HG02763 (cell line): ENCODE results near the gene ALB.

Experiments
- ATAC-seq: cut with Tn5 transposase; IDR thresholded peaks from one replicate; pipeline ENCODE4 v1.9.1; 2021; ENCODE audit warnings: mild to moderate bottlenecking, moderate library complexity; ENCODE audit not compliant: unreplicated experiment

The ALB gene

DNA sequence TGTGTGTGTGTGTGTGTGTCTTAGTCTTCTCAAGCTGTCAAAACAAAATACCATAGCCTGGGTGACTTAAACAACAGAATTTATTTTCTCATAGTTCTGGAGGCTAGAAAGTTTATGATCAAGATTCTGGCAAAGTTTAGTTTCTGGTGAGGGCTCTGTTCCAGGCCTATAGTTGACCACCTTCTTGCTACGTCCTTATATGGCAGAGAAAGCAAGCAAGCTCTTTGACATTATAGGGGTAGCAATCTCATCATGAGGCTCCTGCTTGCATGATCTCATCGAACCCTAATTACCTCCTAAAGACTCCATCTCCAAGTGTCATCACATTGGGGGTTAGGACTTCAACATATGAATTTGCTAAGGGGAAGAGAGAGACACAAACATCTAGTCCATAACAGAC is 25.0 kb downstream of the ALB start:
- ATAC-seq = no peak

DNA sequence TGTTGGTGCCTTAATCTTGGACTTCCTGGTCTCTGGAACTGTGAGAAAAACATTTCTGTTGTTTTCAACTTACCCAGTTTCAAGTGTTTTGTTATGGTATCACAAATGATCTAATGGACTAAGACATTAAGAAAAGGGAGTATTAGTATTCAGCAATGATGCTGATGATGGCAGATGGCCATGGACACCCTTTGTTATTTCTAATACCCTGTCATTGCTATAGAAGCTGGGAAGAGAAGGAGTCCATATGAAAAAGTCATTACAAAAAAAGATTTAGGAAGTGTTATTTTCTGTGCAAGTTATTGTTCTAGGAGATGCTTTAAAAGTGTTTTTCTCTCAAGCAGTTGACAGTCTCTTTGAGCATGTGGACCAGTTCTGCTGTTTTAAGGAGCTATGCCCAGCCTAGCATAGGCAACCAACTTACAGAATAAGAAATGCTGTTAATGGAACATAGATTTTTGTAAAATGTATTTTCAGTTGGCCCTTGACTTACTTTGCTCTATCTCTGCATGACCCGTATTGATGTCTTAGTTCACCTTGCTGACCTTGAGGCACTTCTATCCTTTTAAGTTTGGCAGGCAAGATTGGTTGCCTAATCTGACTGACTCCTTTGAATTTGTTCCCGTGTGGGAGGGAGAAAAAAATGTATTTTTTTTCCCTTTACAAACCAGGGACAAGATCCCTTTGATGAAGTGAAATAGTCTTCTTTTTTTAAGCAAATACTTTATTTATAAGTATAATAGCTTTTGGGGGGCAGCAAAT is 25.9 kb downstream of the ALB start:
- ATAC-seq = no peak

DNA sequence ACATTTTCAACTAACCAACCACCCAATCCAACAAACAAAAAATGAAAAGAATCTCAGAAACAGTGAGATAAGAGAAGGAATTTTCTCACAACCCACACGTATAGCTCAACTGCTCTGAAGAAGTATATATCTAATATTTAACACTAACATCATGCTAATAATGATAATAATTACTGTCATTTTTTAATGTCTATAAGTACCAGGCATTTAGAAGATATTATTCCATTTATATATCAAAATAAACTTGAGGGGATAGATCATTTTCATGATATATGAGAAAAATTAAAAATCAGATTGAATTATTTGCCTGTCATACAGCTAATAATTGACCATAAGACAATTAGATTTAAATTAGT is 27.7 kb downstream of the ALB start:
- ATAC-seq = no peak

DNA sequence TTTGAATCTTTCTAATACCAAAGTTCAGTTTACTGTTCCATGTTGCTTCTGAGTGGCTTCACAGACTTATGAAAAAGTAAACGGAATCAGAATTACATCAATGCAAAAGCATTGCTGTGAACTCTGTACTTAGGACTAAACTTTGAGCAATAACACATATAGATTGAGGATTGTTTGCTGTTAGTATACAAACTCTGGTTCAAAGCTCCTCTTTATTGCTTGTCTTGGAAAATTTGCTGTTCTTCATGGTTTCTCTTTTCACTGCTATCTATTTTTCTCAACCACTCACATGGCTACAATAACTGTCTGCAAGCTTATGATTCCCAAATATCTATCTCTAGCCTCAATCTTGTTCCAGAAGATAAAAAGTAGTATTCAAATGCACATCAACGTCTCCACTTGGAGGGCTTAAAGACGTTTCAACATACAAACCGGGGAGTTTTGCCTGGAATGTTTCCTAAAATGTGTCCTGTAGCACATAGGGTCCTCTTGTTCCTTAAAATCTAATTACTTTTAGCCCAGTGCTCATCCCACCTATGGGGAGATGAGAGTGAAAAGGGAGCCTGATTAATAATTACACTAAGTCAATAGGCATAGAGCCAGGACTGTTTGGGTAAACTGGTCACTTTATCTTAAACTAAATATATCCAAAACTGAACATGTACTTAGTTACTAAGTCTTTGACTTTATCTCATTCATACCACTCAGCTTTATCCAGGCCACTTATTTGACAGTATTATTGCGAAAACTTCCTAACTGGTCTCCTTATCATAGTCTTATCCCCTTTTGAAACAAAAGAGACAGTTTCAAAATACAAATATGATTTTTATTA is 28.3 kb downstream of the ALB start:
- no peak for ATAC-seq

DNA sequence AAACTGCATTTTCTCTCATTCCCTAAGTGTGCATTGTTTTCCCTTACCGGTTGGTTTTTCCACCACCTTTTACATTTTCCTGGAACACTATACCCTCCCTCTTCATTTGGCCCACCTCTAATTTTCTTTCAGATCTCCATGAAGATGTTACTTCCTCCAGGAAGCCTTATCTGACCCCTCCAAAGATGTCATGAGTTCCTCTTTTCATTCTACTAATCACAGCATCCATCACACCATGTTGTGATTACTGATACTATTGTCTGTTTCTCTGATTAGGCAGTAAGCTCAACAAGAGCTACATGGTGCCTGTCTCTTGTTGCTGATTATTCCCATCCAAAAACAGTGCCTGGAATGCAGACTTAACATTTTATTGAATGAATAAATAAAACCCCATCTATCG is 29.1 kb downstream of the ALB start:
- ATAC-seq = no peak

DNA sequence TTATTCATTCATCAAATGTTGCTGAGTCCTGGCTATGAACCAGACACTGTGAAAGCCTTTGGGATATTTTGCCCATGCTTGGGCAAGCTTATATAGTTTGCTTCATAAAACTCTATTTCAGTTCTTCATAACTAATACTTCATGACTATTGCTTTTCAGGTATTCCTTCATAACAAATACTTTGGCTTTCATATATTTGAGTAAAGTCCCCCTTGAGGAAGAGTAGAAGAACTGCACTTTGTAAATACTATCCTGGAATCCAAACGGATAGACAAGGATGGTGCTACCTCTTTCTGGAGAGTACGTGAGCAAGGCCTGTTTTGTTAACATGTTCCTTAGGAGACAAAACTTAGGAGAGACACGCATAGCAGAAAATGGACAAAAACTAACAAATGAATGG is 30.2 kb downstream of the ALB start:
- no peak for ATAC-seq

DNA sequence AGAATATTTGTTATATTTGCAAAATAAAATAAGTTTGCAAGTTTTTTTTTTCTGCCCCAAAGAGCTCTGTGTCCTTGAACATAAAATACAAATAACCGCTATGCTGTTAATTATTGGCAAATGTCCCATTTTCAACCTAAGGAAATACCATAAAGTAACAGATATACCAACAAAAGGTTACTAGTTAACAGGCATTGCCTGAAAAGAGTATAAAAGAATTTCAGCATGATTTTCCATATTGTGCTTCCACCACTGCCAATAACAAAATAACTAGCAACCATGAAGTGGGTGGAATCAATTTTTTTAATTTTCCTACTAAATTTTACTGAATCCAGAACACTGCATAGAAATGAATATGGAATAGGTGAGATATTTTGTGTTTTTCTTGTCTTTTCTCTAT is 31.9 kb downstream of the ALB start, which contains the start of gene AFP:
Gene AFP, plus strand, starts transcription at position 238 of the 400 bp plus-strand sequence. Its CDS starts 42 bp downstream, at position 280.
- ATAC-seq = no peak

DNA sequence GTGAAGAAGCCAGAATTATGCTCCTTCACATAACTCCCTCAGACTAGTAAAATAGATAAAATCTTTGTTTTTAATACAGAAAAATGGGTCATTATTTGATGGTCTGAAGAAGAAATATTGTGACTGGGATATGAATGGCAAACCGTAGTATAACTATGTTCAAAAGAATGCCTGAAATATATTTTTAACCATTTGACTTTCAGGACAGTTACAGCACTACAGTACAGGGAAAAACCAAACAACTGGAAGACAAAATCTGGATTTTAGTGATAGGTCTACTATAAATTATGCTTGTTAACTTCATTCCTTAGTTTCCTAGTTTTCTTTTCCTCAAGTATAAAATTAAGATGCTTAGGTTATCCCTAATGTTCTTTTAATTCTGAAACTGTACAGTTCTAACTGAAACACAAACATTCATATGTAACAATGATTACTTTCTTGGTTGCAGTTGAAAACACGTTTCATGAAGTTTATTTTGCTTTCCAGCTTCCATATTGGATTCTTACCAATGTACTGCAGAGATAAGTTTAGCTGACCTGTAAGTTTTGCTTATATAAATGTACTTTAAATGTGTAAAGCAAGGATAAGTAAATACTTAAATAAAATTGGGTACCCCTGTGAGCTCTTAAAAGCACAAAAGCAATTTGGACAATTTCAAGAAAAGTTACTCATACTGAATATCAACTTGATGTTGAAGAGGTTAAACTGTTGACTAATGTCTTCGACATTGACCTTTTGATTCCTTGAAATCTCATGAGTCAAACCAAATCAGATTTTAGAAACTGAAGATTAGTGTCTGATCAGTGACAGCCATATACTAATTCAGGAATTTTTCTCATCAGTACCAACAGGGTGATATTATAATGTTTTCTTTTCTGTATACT is 32.8 kb downstream of the ALB start:
- ATAC-seq = no peak

DNA sequence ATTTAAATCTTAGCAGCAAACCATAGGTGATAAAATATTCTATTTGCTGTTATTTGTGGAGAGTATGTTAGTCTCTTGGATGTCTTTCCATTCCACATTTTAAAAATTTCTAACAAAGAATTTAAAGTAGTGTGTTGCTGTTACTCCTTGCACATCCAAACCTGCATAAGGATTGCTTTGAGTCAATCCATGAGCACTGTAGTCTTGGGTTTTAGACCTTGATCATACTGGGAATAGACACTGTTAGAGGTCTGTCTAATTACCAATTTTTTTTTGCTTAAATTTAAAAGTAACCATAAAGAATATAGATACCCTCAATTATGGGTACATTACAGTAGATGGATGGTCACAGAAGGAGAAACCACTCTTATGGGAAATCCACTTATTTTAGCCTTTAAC is 33.5 kb downstream of the ALB start:
- no peak for ATAC-seq

DNA sequence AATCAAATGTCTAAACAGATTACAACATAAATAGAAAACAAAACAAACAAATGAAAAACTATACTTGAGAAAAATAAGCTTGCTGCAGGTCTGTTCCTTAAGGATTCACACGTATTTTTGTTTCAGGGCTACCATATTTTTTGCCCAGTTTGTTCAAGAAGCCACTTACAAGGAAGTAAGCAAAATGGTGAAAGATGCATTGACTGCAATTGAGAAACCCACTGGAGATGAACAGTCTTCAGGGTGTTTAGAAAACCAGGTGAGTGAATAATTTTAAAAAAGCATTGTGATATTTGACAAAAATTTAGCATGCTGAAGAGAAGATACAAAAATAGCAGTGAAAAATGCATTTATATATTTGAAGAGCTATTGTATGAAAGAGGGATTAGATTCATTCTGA is 34.0 kb downstream of the ALB start:
- no peak for ATAC-seq

DNA sequence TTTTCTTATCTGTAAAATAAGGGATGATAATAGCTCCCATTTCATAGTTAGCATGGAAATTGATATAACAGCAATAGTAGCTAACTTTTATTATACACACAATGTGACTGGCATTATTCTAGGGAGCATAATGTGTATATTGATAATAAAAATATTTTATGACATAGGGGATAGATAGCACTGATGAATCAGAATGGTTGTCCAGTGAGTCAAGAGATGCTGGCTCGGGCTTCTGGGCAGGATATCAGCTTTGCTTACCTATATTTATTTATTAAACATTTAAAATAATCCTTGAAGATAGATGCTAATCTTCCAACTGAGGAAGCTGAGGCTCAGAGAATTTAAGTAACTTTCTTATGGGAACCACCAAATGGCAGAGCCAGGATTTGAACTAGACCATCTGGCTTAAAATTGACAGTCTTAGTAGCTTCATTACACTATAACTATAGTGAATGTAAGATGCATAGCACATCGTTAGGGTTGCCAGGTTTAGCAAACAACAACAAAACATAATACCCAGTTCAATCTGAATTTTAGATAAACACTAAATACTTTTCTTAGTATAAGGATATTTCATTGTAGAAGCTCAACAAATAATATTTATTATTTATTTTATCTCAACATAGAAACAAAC is 34.6 kb downstream of the ALB start:
- ATAC-seq = no peak

DNA sequence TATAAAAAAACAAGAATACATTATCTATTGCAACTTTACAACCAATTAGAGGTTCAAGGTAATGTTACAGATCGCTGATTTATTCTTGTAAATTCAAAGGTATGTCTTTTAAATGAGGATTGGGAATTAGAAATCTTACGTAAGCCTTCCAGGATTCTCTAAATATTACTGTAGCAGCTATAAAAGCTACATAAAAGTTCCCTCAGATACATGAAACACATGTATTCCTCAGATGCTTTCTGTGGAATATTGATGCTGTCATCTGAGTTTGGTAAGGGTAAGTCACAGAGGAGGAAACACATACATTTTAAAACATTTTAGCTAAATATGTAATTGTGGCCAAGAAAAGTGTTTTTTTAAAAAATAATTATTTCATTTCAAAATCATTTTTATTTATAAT is 35.4 kb downstream of the ALB start:
- ATAC-seq = no peak

DNA sequence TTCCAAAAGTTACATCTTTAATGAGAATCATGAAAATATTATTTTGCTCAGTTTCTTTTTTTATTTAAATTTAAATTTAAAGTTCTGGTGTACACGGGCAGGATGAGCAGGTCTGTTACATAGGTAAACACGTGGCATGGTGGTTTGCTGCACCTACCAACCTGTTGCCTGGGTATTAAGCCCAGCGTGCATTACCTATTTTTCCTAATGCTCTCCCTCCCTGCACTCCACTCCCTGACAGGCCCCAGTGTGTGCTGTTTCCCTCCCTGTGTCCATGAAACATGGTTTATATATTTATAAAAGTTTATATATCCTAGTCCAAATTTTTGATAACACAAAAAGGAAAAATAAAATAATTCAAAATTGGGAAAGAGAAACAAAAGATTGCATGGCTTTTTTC is 35.9 kb downstream of the ALB start:
- ATAC-seq = no peak

DNA sequence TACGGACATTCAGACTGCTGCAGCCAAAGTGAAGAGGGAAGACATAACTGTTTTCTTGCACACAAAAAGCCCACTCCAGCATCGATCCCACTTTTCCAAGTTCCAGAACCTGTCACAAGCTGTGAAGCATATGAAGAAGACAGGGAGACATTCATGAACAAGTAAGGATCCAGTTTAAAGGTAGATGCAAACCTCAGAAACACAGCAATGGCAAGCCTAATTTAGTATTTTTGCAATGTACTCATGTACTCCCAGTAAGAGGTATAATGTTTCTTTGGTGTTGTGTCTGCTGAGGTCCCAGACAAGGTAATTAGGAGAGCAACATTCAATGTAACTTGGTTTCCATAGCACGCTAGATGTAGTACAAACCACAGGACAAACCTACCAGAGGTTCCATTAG is 36.6 kb downstream of the ALB start:
- ATAC-seq = no peak

DNA sequence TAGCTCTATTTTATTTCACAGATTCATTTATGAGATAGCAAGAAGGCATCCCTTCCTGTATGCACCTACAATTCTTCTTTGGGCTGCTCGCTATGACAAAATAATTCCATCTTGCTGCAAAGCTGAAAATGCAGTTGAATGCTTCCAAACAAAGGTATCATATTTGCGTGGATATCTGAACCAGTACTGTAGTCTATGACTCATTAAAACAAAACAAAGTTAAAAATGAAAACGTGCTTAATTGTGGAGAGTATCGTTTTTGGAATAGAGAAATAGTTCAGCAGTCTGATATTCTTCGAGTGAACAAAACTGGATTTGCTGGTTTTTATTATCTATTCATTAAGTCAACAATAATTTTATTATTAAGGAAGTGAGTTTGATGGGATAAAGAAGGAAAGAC is 38.2 kb downstream of the ALB start:
- no peak for ATAC-seq

DNA sequence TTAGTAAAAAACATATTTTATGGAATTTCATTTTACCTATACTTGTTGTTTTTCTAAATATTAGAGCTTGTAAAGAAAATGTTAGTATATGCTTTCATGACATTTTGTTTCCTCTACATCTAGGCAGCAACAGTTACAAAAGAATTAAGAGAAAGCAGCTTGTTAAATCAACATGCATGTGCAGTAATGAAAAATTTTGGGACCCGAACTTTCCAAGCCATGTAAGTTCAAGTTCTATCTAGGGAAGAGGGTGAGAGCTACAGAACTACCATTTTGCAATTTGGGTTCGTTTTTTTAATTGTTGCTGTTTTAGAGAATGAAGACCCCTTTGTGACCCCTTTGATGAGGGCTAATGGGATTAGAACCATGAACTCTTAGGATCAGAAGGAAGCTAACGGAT is 39.1 kb downstream of the ALB start:
- no peak for ATAC-seq

DNA sequence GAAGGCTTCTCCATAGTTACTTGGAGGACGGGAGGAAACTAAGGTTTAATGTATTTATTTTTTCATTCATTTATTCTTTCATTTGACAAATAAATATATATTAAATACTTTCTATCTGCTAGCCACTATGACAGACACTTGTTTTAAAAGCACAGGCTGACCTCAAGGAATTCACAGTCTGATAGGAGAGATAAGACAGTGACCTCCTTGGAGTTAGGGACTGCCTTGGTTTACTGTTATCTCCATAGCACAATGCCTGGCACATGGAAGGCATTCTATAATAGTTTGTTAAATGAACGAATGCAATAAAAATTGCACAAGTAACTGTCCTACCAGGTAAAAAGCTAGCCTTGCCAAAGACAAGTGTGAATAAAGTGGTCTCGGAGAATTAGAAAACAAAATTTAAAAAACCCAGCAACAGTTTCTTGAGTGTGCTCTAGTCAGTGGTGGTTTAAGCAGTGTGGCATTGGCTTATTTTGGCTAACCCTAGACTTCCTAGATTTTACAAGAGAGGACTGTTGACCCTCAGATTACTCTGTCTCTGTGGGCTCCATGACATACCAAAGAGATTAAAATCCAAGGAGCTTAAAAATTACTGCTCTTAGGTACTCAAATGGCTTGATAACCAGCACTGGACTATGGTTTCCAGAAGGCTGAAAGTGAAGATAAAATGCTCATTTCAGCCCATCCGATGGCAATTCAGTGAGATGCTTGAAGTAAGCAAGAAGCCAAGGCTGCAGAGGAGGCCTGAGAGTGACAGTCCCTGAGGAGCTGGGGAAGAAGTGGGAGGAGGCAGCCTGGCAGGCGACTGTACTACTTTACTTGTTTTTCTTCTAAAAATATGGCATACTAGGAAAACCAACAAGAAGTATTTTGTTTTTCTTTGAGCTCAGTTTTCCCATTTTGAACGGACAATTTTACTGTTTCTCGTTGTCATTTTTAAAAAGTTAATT is 41.6 kb downstream of the ALB start:
- no peak for ATAC-seq

DNA sequence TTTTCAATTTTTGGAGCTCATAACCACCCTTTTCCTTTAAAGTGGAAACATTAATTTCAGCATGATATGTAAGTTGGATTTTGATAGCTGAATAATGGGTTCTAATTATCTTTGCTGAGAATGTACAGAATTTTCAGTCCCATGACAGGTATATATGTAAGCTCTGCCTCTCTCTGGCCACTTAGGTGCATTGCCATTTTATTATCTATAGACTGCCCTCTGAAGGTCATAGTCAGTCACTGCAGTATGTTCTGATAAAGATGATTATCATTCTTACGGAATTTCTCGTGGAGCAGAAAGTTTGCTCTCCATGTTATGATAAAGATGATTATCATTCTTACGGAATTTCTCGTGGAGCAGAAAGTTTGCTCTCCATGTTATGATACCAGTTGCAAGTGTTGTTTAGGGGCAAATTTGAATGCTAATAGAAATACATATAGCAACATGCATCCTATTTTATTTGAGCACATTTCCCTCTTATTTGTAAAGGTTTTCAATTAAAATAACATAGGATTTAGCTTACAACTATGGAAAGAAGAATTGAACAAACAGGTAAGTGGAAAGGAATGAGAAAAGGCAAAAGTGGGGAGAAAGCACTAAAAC is 42.4 kb downstream of the ALB start:
- peak; percentile 98 for ATAC-seq

DNA sequence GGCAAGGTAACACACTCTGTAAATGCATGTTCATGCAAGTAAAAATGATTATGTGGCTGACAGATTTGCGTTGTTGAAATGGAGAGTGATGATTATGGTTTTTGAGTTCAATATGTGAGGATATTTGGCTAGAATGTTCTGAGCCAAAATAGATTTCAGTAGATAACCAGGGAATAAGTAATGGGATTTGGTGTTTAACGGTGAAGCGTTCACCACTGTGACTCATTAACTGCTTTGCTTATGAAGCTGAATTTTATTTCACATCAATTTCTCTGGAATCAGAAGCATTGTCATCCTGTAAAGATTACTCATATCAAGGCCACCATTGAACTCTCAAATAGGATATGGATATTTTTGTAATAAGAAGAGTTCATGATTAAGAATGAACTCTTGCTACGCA is 43.6 kb downstream of the ALB start:
- ATAC-seq = no peak
